SK-N-SH (cell line): ENCODE data around the gene MAD1L1. TPM values are rescaled to one million over a fixed set of nuclear protein-coding genes. Genes with fewer than 3 reads are reported as not detected.
A peak's percentile ranks its signal among the peaks of the same experiment; 100 is the strongest.

ENCODE experiments used
- CTCF ChIA-PET: fragments of 300-600, 350-600 bp; formaldehyde crosslinking; extraction: SDS; loops from one replicate; lab custom pipeline; 2021; lab: Yijun Ruan, JAX
- POLR2A ChIA-PET: fragments of 350-600 bp; sonication (Branson Sonifier 250); formaldehyde crosslinking; extraction: SDS; loops from one replicate; lab custom pipeline; 2020; ENCODE audit warnings: antibody characterized with exemption, inconsistent platforms; lab: Yijun Ruan, JAX
- DNase-seq: peaks from one replicate; pipeline ENCODE4 v3.0.0; 2012
- H2AFZ ChIP-seq: fragments of 200-600 bp; sonication (generic); 2 replicates; pipeline ENCODE4 v1.8.1; 2016; ENCODE audit warnings: antibody characterized with exemption, mild to moderate bottlenecking, low read depth
- H3F3A ChIP-seq: fragments of 200-600 bp; sonication (generic); replicated peaks from 2 replicates; pipeline ENCODE3; 2016; ENCODE audit warnings: antibody characterized with exemption, mild to moderate bottlenecking; ENCODE audit not compliant: insufficient read depth
- H3K27ac ChIP-seq, 2 experiments: fragments of 200-500 bp in 1 of 2; fragments of 200-600 bp in 1 of 2; sonication (Bioruptor generic) in 1 of 2; sonication (generic), shearing (Covaris generic) in 1 of 2; 2 replicates each; pipeline versions ENCODE4 v1.5.1 to v1.6.1; 2014 to 2016; ENCODE audit warnings: low read depth in 2 of 2, inconsistent platforms in 1 of 2, low read length in 1 of 2, mild to moderate bottlenecking in 1 of 2, mixed read lengths in 1 of 2
- H3K27me3 ChIP-seq: fragments of 200-600 bp; sonication (generic), shearing (Covaris generic); 2 replicates; pipeline ENCODE4 v1.6.1; 2016; ENCODE audit warnings: mixed run types; ENCODE audit not compliant: insufficient read depth
- H3K36me3 ChIP-seq, 2 experiments: fragments of 200-500 bp in 1 of 2; fragments of 200-600 bp in 1 of 2; sonication (Bioruptor generic) in 1 of 2; sonication (generic) in 1 of 2; replicated peaks in 1 of 2; 2 replicates each; pipeline versions ENCODE3 to v1.5.1; 2014 to 2016; ENCODE audit warnings: low read length in 1 of 2, mild to moderate bottlenecking in 1 of 2; ENCODE audit not compliant: insufficient read depth in 2 of 2, control insufficient read depth in 1 of 2
- H3K4me1 ChIP-seq, 2 experiments: fragments of 200-500 bp in 1 of 2; fragments of 200-600 bp in 1 of 2; sonication (Bioruptor generic) in 1 of 2; sonication (generic), shearing (Covaris generic) in 1 of 2; 2 replicates each; pipeline versions ENCODE4 v1.5.1 to v1.6.1; 2014 to 2016; ENCODE audit warnings: low read depth in 1 of 2, low read length in 1 of 2, mixed run types in 1 of 2; ENCODE audit not compliant: insufficient read depth in 2 of 2, control insufficient read depth in 1 of 2
- H3K4me2 ChIP-seq: fragments of 200-600 bp; sonication (generic), shearing (Covaris generic); 2 replicates; pipeline ENCODE4 v1.6.1; 2017; ENCODE audit warnings: mixed run types
- H3K4me3 ChIP-seq, 2 experiments: fragments of 200-500 bp in 1 of 2; fragments of 200-600 bp in 1 of 2; sonication (Bioruptor generic) in 1 of 2; sonication (generic), shearing (Covaris generic) in 1 of 2; 2 replicates each; pipeline versions ENCODE4 v1.5.1 to v1.8.1; 2014 to 2016; ENCODE audit warnings: low read depth in 2 of 2, inconsistent platforms in 1 of 2, low read length in 1 of 2, mild to moderate bottlenecking in 1 of 2, mixed read lengths in 1 of 2, moderate library complexity in 1 of 2
- H3K79me2 ChIP-seq: fragments of 200-600 bp; sonication (generic); 2 replicates; pipeline ENCODE4 v1.8.1; 2017; ENCODE audit warnings: mild to moderate bottlenecking; ENCODE audit not compliant: insufficient read depth
- H3K9ac ChIP-seq: fragments of 200-600 bp; sonication (generic); 2 replicates; pipeline ENCODE4 v1.6.1; 2017; ENCODE audit warnings: mixed run types
- H3K9me2 ChIP-seq: fragments of 200-600 bp; sonication (generic); 2 replicates; pipeline ENCODE4 v1.6.1; 2017; ENCODE audit warnings: mixed run types
- H3K9me3 ChIP-seq: fragments of 200-600 bp; sonication (generic); 2 replicates; pipeline ENCODE4 v1.6.1; 2017; ENCODE audit warnings: mixed run types, mild to moderate bottlenecking, moderate library complexity
- H4K20me1 ChIP-seq: fragments of 200-600 bp; sonication (generic); 2 replicates; pipeline ENCODE4 v1.6.1; 2017; ENCODE audit warnings: mild to moderate bottlenecking, mixed run types; ENCODE audit not compliant: insufficient read depth
- FOSL2 ChIP-seq: IDR thresholded peaks from 2 replicates; pipeline ENCODE4 v1.4.0; 2012; ENCODE audit warnings: low read depth, mild to moderate bottlenecking, moderate library complexity, borderline replicate concordance
- POLR2AphosphoS5 ChIP-seq: IDR thresholded peaks from 2 replicates; pipeline ENCODE4 v1.6.1; 2012; ENCODE audit warnings: low read depth, low read length
- TCF12 ChIP-seq: IDR thresholded peaks from 2 replicates; pipeline ENCODE4 v1.4.0; 2012
- TEAD4 ChIP-seq: IDR thresholded peaks from 2 replicates; pipeline ENCODE4 v1.4.0; 2012; ENCODE audit warnings: mild to moderate bottlenecking, borderline replicate concordance; ENCODE audit not compliant: insufficient read depth
- WGBS: methylation state at CpG from one replicate; pipeline ENCODE4 v1.1.6; 2017; ENCODE audit warnings: low lambda C conversion rate; 5-methylcytosine and 5-hydroxymethylcytosine counted together
- polyA plus RNA-seq, 3 experiments: library from polyadenylated mRNA; depleted of rRNA; stranded (reverse); fragments of >200 nt; gene quantifications; 2 replicates each; pipeline ENCODE4 v1.2.3, GENCODE V29; 2012
- TF ChIP-seq, protein P1 (sequence below): fragments of 150-350 bp; IDR thresholded peaks from 2 replicates; pipeline ENCODE4 v1.6.1; 2016; ENCODE audit warnings: mild to moderate bottlenecking, low read depth, low read length
- TF ChIP-seq, protein P2 (sequence below): IDR thresholded peaks from 2 replicates; pipeline ENCODE4 v1.4.0; 2012; ENCODE audit warnings: low read depth
- TF ChIP-seq, protein P3 (sequence below): fragments of 200-600 bp; sonication (generic); IDR thresholded peaks from 2 replicates; pipeline ENCODE4 v1.6.1; 2017; ENCODE audit warnings: antibody characterized with exemption, mild to moderate bottlenecking, moderate library complexity

The MAD1L1 gene
- polyA plus RNA-seq, 1 of the 3 experiments (the other 2 are of a cell fraction) = 46.2 TPM

DNA sequence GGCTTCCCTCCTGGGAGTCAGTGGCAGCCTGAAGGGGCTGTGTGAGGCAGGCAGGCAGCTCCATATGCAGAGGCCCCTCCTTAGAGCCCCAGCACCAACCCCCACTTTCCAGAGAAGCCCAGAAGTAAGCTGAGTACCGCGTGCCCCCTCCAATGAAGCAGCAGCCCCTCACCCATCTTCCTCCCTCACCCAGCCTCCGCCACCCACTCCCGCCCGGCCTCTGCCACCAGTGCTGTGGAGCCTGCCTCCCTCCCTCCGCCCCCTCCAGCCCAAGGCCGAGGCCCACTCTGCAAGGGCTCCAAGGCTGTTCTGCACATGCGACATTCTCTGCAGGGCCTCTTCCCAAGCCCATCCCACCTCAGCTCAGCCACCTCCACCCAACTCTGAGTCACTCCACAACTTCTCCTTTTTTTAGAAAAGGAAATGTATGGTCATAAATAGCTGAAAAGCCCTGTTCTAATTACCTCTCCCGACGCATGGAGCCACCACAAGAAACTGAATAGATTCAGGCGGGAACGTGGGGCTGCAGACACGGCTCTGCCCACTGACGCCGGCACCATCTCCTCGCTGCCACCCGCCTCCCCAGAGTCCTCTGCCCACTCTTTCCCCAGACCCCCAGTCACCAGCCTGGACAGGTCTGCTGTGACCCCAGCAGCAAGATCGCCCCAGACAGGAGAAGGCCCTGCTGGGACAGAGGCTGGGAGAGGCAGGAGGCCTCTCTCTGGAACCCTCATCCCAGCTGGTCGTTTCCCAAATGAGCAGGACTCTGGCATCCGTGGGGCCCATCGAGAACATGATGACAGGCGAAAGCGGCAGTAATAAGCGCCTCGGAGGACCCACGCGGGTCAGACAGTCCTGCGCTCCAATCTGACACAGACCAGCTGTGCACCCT, 213.9 kb downstream of the MAD1L1 start:
- Histone ChIP-seq H3K9ac (peak overlapping the region; percentile 52; the same call in 1 of the 2 replicates), H3K27ac (peak overlapping the region in 1 of 2 experiments; percentile 83; a peak in 2 of 4 replicates), H4K20me1 (no peaks in the 10 kb centered on the region), H3K4me1 (peaks cover 22 to 42% of the 10 kb centered on the region in 2 experiments; a peak in 3 of 4 replicates), H3K4me2 (peak overlapping the region; percentile 63), H3F3A (peaks cover 4% of the 10 kb centered on the region), H3K9me2 (no peaks in the 10 kb centered on the region), H3K79me2 (peaks cover 11% of the 10 kb centered on the region; the same call in 1 of the 2 replicates), H3K4me3 (no peak overlapping the region), H3K36me3 (no peaks in the 10 kb centered on the region), H2AFZ (no peak overlapping the region), H3K9me3 (no peaks in the 10 kb centered on the region), H3K27me3 (no peaks in the 10 kb centered on the region)
- CTCF ChIA-PET = interaction anchor here (2.4 kb wide), 1 partner anchor 85 kb away, joined by 9 read pairs; no protein-coding TSS in a partner anchor
- DNase-seq = peak; percentile 53
- no peak for TF ChIP-seq TEAD4
- TF ChIP-seq, protein P1, sequence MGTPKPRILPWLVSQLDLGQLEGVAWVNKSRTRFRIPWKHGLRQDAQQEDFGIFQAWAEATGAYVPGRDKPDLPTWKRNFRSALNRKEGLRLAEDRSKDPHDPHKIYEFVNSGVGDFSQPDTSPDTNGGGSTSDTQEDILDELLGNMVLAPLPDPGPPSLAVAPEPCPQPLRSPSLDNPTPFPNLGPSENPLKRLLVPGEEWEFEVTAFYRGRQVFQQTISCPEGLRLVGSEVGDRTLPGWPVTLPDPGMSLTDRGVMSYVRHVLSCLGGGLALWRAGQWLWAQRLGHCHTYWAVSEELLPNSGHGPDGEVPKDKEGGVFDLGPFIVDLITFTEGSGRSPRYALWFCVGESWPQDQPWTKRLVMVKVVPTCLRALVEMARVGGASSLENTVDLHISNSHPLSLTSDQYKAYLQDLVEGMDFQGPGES = no peak
- TF ChIP-seq, protein P2, sequence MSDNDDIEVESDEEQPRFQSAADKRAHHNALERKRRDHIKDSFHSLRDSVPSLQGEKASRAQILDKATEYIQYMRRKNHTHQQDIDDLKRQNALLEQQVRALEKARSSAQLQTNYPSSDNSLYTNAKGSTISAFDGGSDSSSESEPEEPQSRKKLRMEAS = 0 out of 2 replicates have a peak, but pooled peaks have one; percentile 40
- TF ChIP-seq TCF12 = peak; percentile 18; the same call in 1 of the 2 replicates
- TF ChIP-seq POLR2AphosphoS5 = 0 out of 2 replicates have a peak, but pooled peaks have one; percentile 13
- 80% methylated on average over 28 of the region's 28 CpGs for WGBS
- POLR2A ChIA-PET = no interaction called here

DNA sequence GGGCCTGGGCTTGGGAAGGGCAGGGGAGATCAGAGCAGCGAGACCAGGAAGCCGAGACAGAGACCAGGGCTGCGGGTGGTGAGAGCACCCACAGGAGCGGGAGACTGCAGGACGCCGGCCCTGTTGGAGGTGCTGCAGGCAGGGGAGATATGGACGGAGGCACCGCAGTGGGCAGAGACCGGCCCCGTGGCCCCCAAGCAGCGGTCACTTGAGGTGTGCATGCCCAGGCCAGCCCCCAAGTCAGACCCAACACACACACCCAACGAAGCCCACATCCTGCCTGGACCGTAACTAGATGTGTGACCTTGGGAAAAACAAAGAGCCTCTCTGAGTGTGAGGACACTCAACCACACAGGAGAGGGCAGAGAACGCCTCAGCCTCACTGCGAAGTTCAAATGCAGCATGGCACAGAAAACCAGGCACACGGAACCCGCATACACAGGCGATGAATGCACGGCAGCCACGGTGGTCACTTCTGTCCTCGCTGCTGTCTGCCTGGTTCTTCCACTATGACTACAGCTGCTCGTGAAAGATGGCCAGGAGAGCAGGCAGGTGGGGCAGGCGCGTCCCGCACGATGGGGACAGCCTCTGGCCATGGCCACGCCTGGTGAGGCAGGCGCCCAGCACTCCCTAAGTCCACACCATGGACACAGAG, 214.7 kb downstream of the MAD1L1 start:
- peaks cover 22 to 49% of the 10 kb centered on the region in 2 experiments; a peak in 3 of 4 replicates for H3K4me1 ChIP-seq
- no peaks in the 10 kb centered on the region for H3K27me3 ChIP-seq
- peaks cover 11% of the 10 kb centered on the region; the same call in 1 of the 2 replicates for H3K79me2 ChIP-seq
- whole genome bisulfite sequencing = 91% methylated on average over 28 of the region's 28 CpGs
- peaks cover 4% of the 10 kb centered on the region for H3F3A ChIP-seq
- no peaks in the 10 kb centered on the region for H3K9me2 ChIP-seq
- TF ChIP-seq FOSL2 = no peak
- TF ChIP-seq, protein P3, sequence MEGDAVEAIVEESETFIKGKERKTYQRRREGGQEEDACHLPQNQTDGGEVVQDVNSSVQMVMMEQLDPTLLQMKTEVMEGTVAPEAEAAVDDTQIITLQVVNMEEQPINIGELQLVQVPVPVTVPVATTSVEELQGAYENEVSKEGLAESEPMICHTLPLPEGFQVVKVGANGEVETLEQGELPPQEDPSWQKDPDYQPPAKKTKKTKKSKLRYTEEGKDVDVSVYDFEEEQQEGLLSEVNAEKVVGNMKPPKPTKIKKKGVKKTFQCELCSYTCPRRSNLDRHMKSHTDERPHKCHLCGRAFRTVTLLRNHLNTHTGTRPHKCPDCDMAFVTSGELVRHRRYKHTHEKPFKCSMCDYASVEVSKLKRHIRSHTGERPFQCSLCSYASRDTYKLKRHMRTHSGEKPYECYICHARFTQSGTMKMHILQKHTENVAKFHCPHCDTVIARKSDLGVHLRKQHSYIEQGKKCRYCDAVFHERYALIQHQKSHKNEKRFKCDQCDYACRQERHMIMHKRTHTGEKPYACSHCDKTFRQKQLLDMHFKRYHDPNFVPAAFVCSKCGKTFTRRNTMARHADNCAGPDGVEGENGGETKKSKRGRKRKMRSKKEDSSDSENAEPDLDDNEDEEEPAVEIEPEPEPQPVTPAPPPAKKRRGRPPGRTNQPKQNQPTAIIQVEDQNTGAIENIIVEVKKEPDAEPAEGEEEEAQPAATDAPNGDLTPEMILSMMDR = no peak
- TF ChIP-seq, all 33 proteins: peak for 0
- CTCF ChIA-PET = interaction anchor here (1.2 to 2.4 kb wide), 2 partner anchors 60 to 86 kb away, joined by 3 to 9 read pairs; no protein-coding TSS in a partner anchor
- POLR2A ChIA-PET = no interaction called here
- Histone ChIP-seq H3K27ac (peak overlapping the region in 1 of 2 experiments; percentile 83; a peak in 2 of 4 replicates), H3K9me3 (no peaks in the 10 kb centered on the region), H3K4me3 (no peak overlapping the region), H3K36me3 (no peaks in the 10 kb centered on the region), H3K9ac (no peak overlapping the region), H3K4me2 (peak overlapping the region; percentile 63; the same call in 1 of the 2 replicates), H4K20me1 (no peaks in the 10 kb centered on the region), H2AFZ (no peak overlapping the region)
- DNase-seq = peak; percentile 27
